Panc1 (cell line): ENCODE data around the gene ZNF248. TPM values are rescaled to one million over a fixed set of nuclear protein-coding genes. Genes with fewer than 3 reads are reported as not detected.

Experiments used
- ATAC-seq: fragments of 200-7000 bp; cut with Tn5 transposase; 2 replicates; pipeline ENCODE4 v1.9.1; 2020; ENCODE audit warnings: mild to moderate bottlenecking, moderate library complexity
- BruUV-seq: library from RNA; stranded (reverse); fragments of 400-500 nt; replicated peaks from 2 replicates; lab custom pipeline; 2021; lab: Mats Ljungman, UMichigan
- CTCF ChIA-PET: fragments of 300-600 bp; sonication (Branson Sonifier 250); formaldehyde crosslinking; loops from one replicate; lab custom pipeline; 2022; ENCODE audit warnings: antibody characterized with exemption; lab: Charles Lee
- POLR2A ChIA-PET: fragments of 300-600 bp; sonication (Branson Sonifier 250); formaldehyde crosslinking; loops from one replicate; lab custom pipeline; 2022; ENCODE audit warnings: antibody characterized with exemption; lab: Charles Lee
- DNase-seq: peaks from one replicate; pipeline ENCODE4 v3.0.0-alpha.2; 2010; ENCODE audit warnings: low read depth, low spot score
- H3K27ac ChIP-seq: 2 replicates; pipeline ENCODE4 v1.5.1; 2011; ENCODE audit warnings: mild to moderate bottlenecking, low read length, inconsistent platforms
- H3K27me3 ChIP-seq: fragments of 200-500 bp; sonication (Bioruptor generic); 2 replicates; pipeline ENCODE4 v1.6.0; 2014; ENCODE audit warnings: low read length, inconsistent platforms; ENCODE audit not compliant: control insufficient read depth, insufficient read depth
- H3K36me3 ChIP-seq: fragments of 200-500 bp; sonication (Bioruptor generic); 2 replicates; pipeline ENCODE4 v1.5.1; 2014; ENCODE audit warnings: inconsistent platforms, mild to moderate bottlenecking, low read length, moderate library complexity; ENCODE audit not compliant: control insufficient read depth, insufficient read depth
- H3K4me1 ChIP-seq: 2 replicates; pipeline ENCODE4 v1.5.1; 2011; ENCODE audit warnings: inconsistent platforms, mild to moderate bottlenecking, low read length, moderate library complexity; ENCODE audit not compliant: control insufficient read depth, insufficient read depth
- H3K4me3 ChIP-seq, 2 experiments: 2 replicates each; pipeline ENCODE4 v1.5.1; 2011 to 2012; ENCODE audit warnings: low read depth in 2 of 2, low read length in 2 of 2, mild to moderate bottlenecking in 2 of 2, inconsistent platforms in 1 of 2, moderate library complexity in 1 of 2
- H3K9me3 ChIP-seq: fragments of 200-500 bp; sonication (Bioruptor generic); 2 replicates; pipeline ENCODE4 v1.5.1; 2014; ENCODE audit warnings: low read depth, mild to moderate bottlenecking, inconsistent platforms, low read length, moderate library complexity; ENCODE audit not compliant: control insufficient read depth, insufficient read depth
- POLR2AphosphoS5 ChIP-seq: IDR thresholded peaks from 2 replicates; pipeline ENCODE4 v1.6.1; 2012; ENCODE audit warnings: mild to moderate bottlenecking, low read depth, low read length, moderate library complexity
- REST ChIP-seq, 2 experiments: IDR thresholded peaks; 2 replicates each; pipeline ENCODE4 v1.6.1; 2011 to 2012; ENCODE audit warnings: low read depth in 2 of 2, control low read depth in 1 of 2, low read length in 1 of 2, mild to moderate bottlenecking in 1 of 2, moderate library complexity in 1 of 2; ENCODE audit not compliant: insufficient read depth in 1 of 2
- SIN3A ChIP-seq: IDR thresholded peaks from 2 replicates; pipeline ENCODE4 v1.6.1; 2012; ENCODE audit warnings: low read depth, mild to moderate bottlenecking, low read length, moderate library complexity, borderline replicate concordance; ENCODE audit not compliant: insufficient read depth
- TCF7L2 ChIP-seq: IDR thresholded peaks from 2 replicates; pipeline ENCODE4 v1.6.1; 2011; ENCODE audit warnings: mild to moderate bottlenecking, low read depth, low read length, inconsistent platforms
- in situ Hi-C: cut with HindIII; loops from 2 replicates; pipeline ENCODE4 v1.10.0; 2016; ENCODE audit warnings: low sequenced_read_pairs, low pct_unique_long_range_greater_than_20kb
- intact Hi-C: fragments of 100-400 bp; cut with micrococcal nuclease; formaldehyde crosslinking; loops from one replicate; pipeline ENCODE4 v1.10.0; 2022; ENCODE audit not compliant: unreplicated experiment
- total RNA-seq: library from RNA; stranded (reverse); gene quantifications from one replicate; pipeline ENCODE4 v1.2.1, GENCODE V29; 2021; ENCODE audit not compliant: unreplicated experiment
- TF ChIP-seq, protein P1 (sequence below): fragments of 450-650 bp; IDR thresholded peaks from 2 replicates; pipeline ENCODE4 v1.5.1; 2017; ENCODE audit warnings: mild to moderate bottlenecking

ZNF248 gene
- total RNA-seq, 1 experiment from 2014 or later: 8.1 TPM

GRCh38 chr10:37777056-37777455 is 80.4 kb downstream of the ZNF248 start:
- DNase-seq (no peak), ATAC-seq (no peak)
- in situ Hi-C loops: no loop called here
- Histone ChIP-seq H3K4me1 (no peaks in the 10 kb centered on the region), H3K36me3 (no peaks in the 10 kb centered on the region), H3K4me3 (no peak overlapping the region), H3K27me3 (no peaks in the 10 kb centered on the region), H3K27ac (no peak overlapping the region), H3K9me3 (no peaks in the 10 kb centered on the region)
- no peak for TF ChIP-seq TCF7L2
- TF ChIP-seq, protein P1, sequence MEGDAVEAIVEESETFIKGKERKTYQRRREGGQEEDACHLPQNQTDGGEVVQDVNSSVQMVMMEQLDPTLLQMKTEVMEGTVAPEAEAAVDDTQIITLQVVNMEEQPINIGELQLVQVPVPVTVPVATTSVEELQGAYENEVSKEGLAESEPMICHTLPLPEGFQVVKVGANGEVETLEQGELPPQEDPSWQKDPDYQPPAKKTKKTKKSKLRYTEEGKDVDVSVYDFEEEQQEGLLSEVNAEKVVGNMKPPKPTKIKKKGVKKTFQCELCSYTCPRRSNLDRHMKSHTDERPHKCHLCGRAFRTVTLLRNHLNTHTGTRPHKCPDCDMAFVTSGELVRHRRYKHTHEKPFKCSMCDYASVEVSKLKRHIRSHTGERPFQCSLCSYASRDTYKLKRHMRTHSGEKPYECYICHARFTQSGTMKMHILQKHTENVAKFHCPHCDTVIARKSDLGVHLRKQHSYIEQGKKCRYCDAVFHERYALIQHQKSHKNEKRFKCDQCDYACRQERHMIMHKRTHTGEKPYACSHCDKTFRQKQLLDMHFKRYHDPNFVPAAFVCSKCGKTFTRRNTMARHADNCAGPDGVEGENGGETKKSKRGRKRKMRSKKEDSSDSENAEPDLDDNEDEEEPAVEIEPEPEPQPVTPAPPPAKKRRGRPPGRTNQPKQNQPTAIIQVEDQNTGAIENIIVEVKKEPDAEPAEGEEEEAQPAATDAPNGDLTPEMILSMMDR: no peak
- TF ChIP-seq REST (IDR thresholded peaks at IDR 0.05; ENCODE audit: insufficient read depth in 1 of 2, low read depth in 2 of 2, low read length in 1 of 2): no peak
- no peak for TF ChIP-seq SIN3A
- no peak for TF ChIP-seq POLR2AphosphoS5
- ChIA-PET CTCF (no interaction called here), POLR2A (no interaction called here)
- intact Hi-C loops: no loop called here
- no TSS peak for BruUV-seq

GRCh38 chr10:37775612-37776011 is 81.8 kb downstream of the ZNF248 start:
- CTCF ChIA-PET: no interaction called here
- no peak overlapping the region for H3K4me3 ChIP-seq
- H3K4me1 ChIP-seq: no peaks in the 10 kb centered on the region
- ATAC-seq (no peak), DNase-seq (no peak)
- H3K27me3 ChIP-seq: no peaks in the 10 kb centered on the region
- no peak overlapping the region for H3K27ac ChIP-seq
- intact Hi-C loops: no loop called here
- TF ChIP-seq SIN3A: no peak
- no peak for TF ChIP-seq TCF7L2
- TF ChIP-seq, protein P1: no peak
- TF ChIP-seq POLR2AphosphoS5: no peak
- TF ChIP-seq REST (IDR thresholded peaks at IDR 0.05; ENCODE audit: insufficient read depth in 1 of 2, low read depth in 2 of 2, low read length in 1 of 2): no peak
- POLR2A ChIA-PET: no interaction called here
- in situ Hi-C loops: no loop called here
- H3K36me3 ChIP-seq: no peaks in the 10 kb centered on the region
- no TSS peak for BruUV-seq
- no peaks in the 10 kb centered on the region for H3K9me3 ChIP-seq
